A549 (cell line): ENCODE results near the gene VPS51.

Source experiments
- CTCF ChIP-seq: fragments of >200 bp; sonication (Bioruptor Twin); formaldehyde crosslinking; IDR thresholded peaks from 3 replicates; pipeline ENCODE4 v1.5.1; 2016
- EP300 ChIP-seq, 2 experiments: fragments of >200 bp; sonication (Bioruptor Twin); formaldehyde crosslinking; IDR thresholded peaks; 2 replicates in 1 of 2; 3 replicates in 1 of 2; pipeline ENCODE4 v1.6.1; 2016 to 2017
- HDAC2 ChIP-seq: fragments of 200-600 bp; sonication (generic); IDR thresholded peaks from 2 replicates; pipeline ENCODE4 v1.6.1; 2016
- HEYL ChIP-seq: fragments of 250-450 bp; sonication (Bioruptor Pico); IDR thresholded peaks from 2 replicates; pipeline ENCODE4 v1.8.0; 2021; ENCODE audit warnings: mild to moderate bottlenecking, moderate library complexity
- POLR2A ChIP-seq: IDR thresholded peaks from 2 replicates; pipeline ENCODE4 v1.6.1; 2012; ENCODE audit warnings: mild to moderate bottlenecking, low read length
- RAD21 ChIP-seq, 2 experiments: fragments of >200 bp in 1 of 2; sonication (Bioruptor Twin) in 1 of 2; formaldehyde crosslinking in 1 of 2; IDR thresholded peaks in 1 of 2; conservative IDR thresholded peaks in 1 of 2; 2 replicates in 1 of 2; 3 replicates in 1 of 2; pipeline ENCODE4 v1.6.1; 2012 to 2018; ENCODE audit warnings: inconsistent platforms in 1 of 2
- SMC3 ChIP-seq: fragments of >200 bp; sonication (Bioruptor Twin); formaldehyde crosslinking; IDR thresholded peaks from 3 replicates; pipeline ENCODE4 v1.6.1; 2018; ENCODE audit warnings: inconsistent platforms
- SREBF2 ChIP-seq: fragments of 450-650 bp; IDR thresholded peaks from 2 replicates; pipeline ENCODE4 v1.6.1; 2014; ENCODE audit warnings: mild to moderate bottlenecking, moderate library complexity
- ZFP36 ChIP-seq: fragments of 450-650 bp; IDR thresholded peaks from 2 replicates; pipeline ENCODE4 v1.6.1; 2014; ENCODE audit warnings: borderline replicate concordance; ENCODE audit not compliant: partially characterized antibody
- TF ChIP-seq, protein P1 (sequence below): fragments of 450-650 bp; IDR thresholded peaks from 2 replicates; pipeline ENCODE4 v1.6.1; 2014; ENCODE audit warnings: antibody characterized with exemption

DNA sequence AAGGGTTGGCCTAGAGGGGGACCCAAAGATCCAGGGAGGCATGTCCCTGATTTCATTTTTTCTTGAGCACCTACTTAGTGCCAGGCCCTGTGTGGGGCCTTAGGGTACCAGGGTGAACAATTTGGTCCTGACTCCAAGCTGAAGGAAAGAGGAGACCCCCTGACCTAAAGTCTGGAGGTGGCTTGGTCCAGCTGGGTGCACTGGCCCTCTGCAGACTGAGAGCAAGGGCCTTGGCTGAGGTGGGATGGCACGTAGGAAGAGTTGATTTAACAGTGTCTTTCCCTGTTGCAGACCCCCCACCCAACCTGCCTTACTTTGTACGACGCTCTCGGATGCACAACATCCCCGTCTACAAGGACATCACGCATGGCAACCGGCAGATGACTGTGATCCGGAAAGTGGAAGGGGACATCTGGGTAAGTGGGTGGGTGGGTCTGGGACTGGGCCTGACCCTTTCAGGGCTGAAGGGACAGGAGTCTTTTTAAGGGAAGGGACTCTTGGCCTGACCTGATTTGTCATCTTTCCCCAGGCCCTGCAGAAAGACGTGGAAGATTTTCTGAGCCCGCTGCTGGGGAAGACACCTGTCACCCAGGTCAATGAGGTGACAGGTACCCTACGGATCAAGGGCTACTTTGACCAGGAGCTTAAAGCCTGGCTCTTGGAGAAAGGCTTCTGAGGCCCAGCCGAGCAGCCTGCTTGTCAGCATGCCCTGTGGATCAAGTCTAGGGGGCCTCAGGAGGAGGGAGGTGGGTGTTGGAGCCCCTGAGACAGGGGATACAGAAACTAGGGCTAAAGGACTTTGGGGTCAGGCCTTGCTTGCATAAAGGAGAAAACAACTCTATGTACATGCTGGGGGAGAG, 29.4 kb downstream of the VPS51 start:
- TF ChIP-seq, protein P1, sequence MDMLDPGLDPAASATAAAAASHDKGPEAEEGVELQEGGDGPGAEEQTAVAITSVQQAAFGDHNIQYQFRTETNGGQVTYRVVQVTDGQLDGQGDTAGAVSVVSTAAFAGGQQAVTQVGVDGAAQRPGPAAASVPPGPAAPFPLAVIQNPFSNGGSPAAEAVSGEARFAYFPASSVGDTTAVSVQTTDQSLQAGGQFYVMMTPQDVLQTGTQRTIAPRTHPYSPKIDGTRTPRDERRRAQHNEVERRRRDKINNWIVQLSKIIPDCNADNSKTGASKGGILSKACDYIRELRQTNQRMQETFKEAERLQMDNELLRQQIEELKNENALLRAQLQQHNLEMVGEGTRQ, result no peak
- TF ChIP-seq CTCF, result no peak
- no peak for TF ChIP-seq SREBF2
- no peak for TF ChIP-seq POLR2A
- TF ChIP-seq ZFP36, result no peak
- TF ChIP-seq RAD21 (conservative IDR thresholded peaks at IDR 0.05 in 1 of 2, IDR thresholded peaks at IDR 0.05 in 1 of 2), result no peak
- no peak for TF ChIP-seq EP300 (IDR thresholded peaks at IDR 0.05)
- no peak for TF ChIP-seq HEYL (CRISPR knock-in tag)
- no peak for TF ChIP-seq HDAC2
- no peak for TF ChIP-seq SMC3
